ENCODE data around the gene PROM2. TPM values are rescaled to one million over a fixed set of nuclear protein-coding genes. Genes with fewer than 3 reads are reported as not detected.

PROM2 gene
- total RNA-seq, 1 donor from 2014 or later: 1.7 TPM

- H3K9me3 Mint-ChIP-seq (ENCODE audit: low read depth): no peaks in the 10 kb centered on the region
- TF ChIP-seq CTCF (IDR thresholded peaks at IDR 0.05): no peak
- H3K4me1 Mint-ChIP-seq (ENCODE audit: low read depth): peaks cover 12% of the 10 kb centered on the region
- no peaks in the 10 kb centered on the region for H3K36me3 Mint-ChIP-seq (ENCODE audit: low read depth)
- peaks cover 11% of the 10 kb centered on the region for H3K27me3 Mint-ChIP-seq (ENCODE audit: low read depth)
- no peak for DNase-seq (ENCODE audit: low spot score)
- no peak overlapping the region for H3K4me3 Mint-ChIP-seq (ENCODE audit: unreplicated experiment)
- no peak overlapping the region for H3K27ac Mint-ChIP-seq (ENCODE audit: unreplicated experiment)
Measured at GRCh38 chr2:95311815-95312542, 37.7 kb downstream of the PROM2 start.

DNA sequence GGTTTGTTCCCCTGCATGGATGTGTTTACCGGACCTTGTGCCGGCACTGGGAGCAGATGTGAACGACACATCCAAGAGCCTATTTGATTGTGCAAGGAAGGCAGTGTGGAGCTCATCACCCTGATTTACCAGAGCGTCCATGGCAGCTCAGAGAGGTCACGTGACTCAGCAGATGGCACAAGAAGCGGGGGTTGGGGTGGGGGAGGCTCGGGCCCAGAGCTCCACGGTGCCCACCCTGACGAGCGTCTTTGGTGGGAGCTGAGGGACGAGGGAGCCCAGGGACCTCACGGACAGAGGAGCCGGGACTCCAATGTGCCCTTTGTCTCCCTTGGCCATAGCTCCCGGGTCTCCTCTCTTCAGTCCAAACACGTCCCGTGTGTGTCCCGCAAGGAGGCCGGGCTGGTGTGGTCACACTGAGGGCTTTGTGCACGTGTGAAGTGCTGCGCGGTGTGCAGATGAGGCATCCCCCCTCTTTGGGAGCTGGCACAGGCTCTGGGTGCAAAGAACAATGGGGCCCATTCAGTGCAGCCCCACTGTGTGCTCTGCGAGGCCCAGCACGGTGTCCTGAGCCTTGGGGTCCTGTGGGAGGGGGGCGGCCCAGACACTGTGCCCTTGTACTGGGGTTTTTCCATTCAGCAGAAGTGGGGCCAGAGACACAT is 38.4 kb downstream of the PROM2 start:
- Mint-ChIP-seq H3K27ac (ENCODE audit: unreplicated experiment) (no peak overlapping the region), H3K27me3 (ENCODE audit: low read depth) (peaks cover 11% of the 10 kb centered on the region), H3K9me3 (ENCODE audit: low read depth) (no peaks in the 10 kb centered on the region), H3K4me3 (ENCODE audit: unreplicated experiment) (no peak overlapping the region), H3K36me3 (ENCODE audit: low read depth) (no peaks in the 10 kb centered on the region), H3K4me1 (ENCODE audit: low read depth) (peaks cover 12% of the 10 kb centered on the region)
- no peak for TF ChIP-seq CTCF (IDR thresholded peaks at IDR 0.05)
- DNase-seq (ENCODE audit: low spot score): peak; percentile 71

DNA sequence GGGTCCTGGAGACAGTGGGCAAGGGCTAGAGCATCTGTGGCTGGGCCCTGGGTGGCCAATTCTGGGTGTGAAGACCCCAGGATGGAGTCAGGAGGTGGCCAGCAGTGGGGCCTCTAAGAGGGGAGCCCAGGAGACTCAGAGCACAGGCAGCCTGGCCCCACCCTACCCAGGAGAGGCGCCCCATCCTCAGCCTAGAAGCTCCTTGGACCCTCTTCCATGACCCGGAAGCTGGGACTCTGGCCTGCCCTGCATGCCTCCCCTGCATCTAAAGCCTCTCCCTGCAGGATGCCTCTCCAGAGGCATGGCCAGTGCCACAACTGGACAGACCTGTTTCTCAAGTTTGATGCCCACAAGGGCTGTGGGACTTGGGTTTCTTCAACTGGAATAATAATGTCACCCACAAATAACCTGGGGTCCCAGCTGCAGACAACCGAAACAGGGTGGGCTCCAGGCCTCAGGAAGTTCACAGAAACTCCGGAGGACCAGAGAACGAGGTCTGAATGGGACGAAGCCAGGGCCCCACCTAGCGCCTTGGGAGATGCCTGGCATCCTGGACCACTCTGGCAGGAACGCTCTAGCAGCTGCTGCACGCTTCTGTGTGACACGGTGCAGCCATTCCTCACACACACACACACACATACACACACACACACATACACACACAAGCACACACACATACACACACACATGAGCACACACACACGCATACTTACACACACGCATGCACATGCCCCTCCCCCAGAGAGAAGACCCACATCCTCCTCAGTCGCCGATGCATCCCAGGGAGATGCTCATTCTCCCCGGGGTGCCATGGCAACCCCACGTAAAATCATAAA is 39.3 kb downstream of the PROM2 start:
- no peak for TF ChIP-seq CTCF (IDR thresholded peaks at IDR 0.05)
- Mint-ChIP-seq H3K4me1 (ENCODE audit: low read depth) (peaks cover 12% of the 10 kb centered on the region), H3K4me3 (ENCODE audit: unreplicated experiment) (no peak overlapping the region)

DNA sequence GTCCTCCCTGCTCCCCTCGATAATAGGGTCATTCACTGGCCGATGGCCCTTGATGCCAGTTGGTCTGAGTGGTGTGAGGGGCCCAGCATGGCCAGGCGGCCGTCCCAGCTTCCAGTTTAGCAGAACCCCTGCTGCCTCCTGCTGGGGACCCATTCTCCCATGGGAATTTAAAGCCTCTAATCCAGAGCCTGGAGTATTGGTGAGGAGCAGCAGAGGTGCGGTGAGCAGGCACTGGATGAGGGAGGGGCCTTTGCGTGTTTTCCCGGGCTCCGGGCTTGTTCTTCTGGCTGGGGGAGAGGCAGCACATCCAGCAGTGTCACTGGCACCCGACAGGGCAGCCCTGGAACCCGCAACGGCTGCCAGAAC is 40.3 kb downstream of the PROM2 start:
- H3K4me3 Mint-ChIP-seq (ENCODE audit: unreplicated experiment): no peak overlapping the region
- H3K9me3 Mint-ChIP-seq (ENCODE audit: low read depth): no peaks in the 10 kb centered on the region
- H3K27me3 Mint-ChIP-seq (ENCODE audit: low read depth): peaks cover 10% of the 10 kb centered on the region
- H3K27ac Mint-ChIP-seq (ENCODE audit: unreplicated experiment): no peak overlapping the region
- no peak for TF ChIP-seq CTCF (IDR thresholded peaks at IDR 0.05)
- no peak for DNase-seq (ENCODE audit: low spot score)
- H3K36me3 Mint-ChIP-seq (ENCODE audit: low read depth): no peaks in the 10 kb centered on the region
- H3K4me1 Mint-ChIP-seq (ENCODE audit: low read depth): peaks cover 12% of the 10 kb centered on the region

More for the DNA sequence above, 39.3 kb downstream of the PROM2 start:
- peak; percentile 53 for DNase-seq (ENCODE audit: low spot score)
- Mint-ChIP-seq H3K27me3 (ENCODE audit: low read depth) (peaks cover 8% of the 10 kb centered on the region), H3K27ac (ENCODE audit: unreplicated experiment) (no peak overlapping the region), H3K9me3 (ENCODE audit: low read depth) (no peaks in the 10 kb centered on the region), H3K36me3 (ENCODE audit: low read depth) (no peaks in the 10 kb centered on the region)

DNA sequence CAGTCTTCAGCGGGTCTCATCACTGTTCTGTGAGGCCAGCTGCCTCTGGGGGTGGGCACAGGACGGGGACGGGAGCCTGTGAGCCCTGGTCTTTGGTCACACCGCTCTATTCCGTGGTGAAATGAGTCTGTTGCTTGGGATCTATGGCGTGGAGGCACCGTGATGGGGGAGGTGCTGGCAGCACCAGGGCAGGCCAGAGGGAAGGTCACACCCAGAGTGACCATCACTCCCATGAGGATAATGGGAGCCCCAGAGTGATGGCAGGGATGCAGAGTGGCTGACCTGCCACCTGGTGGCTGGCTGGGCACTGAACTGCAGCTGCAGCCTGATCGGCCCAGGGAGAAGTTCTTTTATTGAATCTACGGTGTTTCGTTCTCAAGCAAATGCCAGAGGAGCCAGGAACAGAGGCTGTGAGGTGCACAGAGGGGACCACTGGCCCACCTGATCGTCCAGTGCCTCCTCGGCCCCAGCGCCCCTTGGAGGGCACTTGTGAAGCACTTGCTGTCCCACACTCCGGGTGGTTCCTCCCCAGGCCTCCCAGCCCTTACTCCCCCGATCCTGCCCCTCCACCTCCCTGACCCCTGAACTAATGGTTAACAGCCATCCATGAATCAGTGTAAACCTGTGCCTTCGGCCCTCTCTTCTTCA is 40.8 kb downstream of the PROM2 start:
- Mint-ChIP-seq H3K36me3 (ENCODE audit: low read depth) (no peaks in the 10 kb centered on the region), H3K9me3 (ENCODE audit: low read depth) (no peaks in the 10 kb centered on the region), H3K4me3 (ENCODE audit: unreplicated experiment) (no peak overlapping the region), H3K27me3 (ENCODE audit: low read depth) (peaks cover 9% of the 10 kb centered on the region), H3K27ac (ENCODE audit: unreplicated experiment) (no peak overlapping the region), H3K4me1 (ENCODE audit: low read depth) (peaks cover 12% of the 10 kb centered on the region)
- TF ChIP-seq CTCF (IDR thresholded peaks at IDR 0.05): peak; percentile 78
- DNase-seq (ENCODE audit: low spot score): peak; percentile 65

Data from chondrocyte (in vitro differentiated cells).